AG09309 (cell line): Measurements from ENCODE around the gene TSPAN18.

Source experiments
- DNase-seq: peaks from one replicate; pipeline ENCODE4 v3.0.0-alpha.2; 2010; ENCODE audit warnings: low read depth
- H3K4me3 ChIP-seq: 2 replicates; pipeline ENCODE4 v1.5.1; 2011; ENCODE audit warnings: mild to moderate bottlenecking, low read depth, low read length, moderate library complexity; ENCODE audit not compliant: control insufficient read depth
- TF ChIP-seq, protein P1 (sequence below): IDR thresholded peaks from 2 replicates; pipeline ENCODE4 v1.5.1; 2011; ENCODE audit warnings: mild to moderate bottlenecking, low read depth, low read length, inconsistent platforms; ENCODE audit not compliant: insufficient read depth, control insufficient read depth; ENCODE audit errors: missing control alignments

Gene TSPAN18

DNA sequence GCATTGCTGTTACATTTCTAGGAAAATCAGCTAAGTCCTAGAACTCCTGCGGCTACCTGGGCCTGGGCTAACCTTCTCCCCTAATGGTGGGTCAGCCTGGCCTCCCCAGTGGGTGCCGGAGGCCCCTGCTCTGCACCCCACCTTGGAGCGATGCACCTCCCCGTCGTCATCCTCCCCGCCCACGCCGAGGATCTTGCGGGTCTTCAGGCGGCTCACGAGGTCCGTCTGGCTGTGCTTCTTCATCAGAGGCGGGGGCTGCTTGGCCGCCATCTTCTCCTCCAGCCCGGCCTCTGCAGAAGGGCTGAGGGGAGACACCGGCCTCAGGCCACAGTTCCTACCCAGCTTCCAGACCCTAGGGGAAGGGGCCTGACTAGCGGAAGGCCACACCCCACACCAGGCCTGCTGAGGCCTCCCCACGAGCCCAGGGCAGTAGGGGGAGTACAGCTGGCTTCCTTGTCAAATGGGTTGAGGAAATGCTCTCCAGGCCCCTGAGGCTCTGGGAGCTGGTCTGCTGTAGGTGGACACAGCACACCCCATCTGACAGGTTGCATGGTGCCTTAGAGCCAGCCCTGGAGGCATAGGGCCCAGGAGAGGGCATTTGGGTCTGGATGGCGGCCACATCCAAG lies 211.4 kb downstream of the TSPAN18 start:
- TF ChIP-seq, protein P1, sequence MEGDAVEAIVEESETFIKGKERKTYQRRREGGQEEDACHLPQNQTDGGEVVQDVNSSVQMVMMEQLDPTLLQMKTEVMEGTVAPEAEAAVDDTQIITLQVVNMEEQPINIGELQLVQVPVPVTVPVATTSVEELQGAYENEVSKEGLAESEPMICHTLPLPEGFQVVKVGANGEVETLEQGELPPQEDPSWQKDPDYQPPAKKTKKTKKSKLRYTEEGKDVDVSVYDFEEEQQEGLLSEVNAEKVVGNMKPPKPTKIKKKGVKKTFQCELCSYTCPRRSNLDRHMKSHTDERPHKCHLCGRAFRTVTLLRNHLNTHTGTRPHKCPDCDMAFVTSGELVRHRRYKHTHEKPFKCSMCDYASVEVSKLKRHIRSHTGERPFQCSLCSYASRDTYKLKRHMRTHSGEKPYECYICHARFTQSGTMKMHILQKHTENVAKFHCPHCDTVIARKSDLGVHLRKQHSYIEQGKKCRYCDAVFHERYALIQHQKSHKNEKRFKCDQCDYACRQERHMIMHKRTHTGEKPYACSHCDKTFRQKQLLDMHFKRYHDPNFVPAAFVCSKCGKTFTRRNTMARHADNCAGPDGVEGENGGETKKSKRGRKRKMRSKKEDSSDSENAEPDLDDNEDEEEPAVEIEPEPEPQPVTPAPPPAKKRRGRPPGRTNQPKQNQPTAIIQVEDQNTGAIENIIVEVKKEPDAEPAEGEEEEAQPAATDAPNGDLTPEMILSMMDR: no peak
- H3K4me3 ChIP-seq: no peak overlapping the region
- DNase-seq: no peak

DNA sequence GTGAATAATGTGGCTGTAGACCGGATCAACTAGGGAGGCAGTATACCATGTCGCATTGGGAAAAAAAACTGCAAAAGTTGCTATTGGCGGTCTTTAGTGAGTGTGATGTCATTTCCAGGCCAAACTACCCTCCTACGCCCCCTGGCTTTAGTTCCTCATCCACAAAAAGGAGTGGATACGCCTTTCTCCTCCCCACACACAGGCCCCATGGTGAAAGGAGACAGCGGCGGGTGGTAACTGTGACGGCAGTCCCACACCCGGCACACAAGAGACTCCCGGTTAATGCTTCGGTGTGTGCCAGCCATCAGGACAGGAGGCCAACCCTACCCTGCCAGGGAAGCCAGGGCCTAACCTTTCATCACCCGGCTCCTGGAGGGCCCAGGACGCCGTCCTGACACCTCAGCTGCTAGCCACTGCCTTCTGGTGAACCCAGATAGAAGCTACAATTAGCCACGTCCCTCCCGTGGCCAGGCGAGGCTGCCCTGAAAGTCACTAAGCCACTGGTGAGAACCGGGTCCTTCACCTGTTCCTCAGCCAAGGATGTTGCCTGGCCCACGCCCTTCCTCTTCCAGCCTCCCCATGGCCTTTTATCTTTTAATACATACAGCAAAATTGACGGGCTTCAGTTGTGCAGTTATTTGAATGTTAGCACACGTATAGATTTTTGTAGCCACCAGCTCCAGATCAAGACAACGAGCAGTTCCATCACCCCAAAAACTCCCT lies 213.1 kb downstream of the TSPAN18 start:
- DNase-seq: no peak

DNA sequence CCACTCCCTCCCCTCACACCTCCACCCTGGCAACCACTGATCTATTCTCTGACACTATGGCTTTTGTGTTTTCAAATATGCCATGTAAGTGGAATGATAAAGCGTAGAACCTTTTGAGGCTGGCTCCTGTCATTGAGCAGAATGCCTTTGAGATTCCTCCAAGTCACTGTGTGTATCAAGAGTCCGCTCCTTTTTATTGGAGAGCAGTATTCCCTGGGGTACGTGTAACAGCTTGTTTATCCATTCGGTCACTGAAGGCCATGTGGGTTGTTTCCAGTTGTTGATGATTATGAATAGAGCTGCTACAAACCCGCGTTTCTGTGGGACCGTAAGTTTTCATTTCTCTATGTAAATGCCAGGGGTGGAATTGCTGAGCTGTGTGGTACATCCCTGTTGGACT lies 213.6 kb downstream of the TSPAN18 start:
- H3K4me3 ChIP-seq: no peak overlapping the region
- TF ChIP-seq, protein P1: no peak
- no peak for DNase-seq

More for the DNA sequence above, 213.1 kb downstream of the TSPAN18 start:
- H3K4me3 ChIP-seq: no peak overlapping the region
- TF ChIP-seq, protein P1: no peak

DNA sequence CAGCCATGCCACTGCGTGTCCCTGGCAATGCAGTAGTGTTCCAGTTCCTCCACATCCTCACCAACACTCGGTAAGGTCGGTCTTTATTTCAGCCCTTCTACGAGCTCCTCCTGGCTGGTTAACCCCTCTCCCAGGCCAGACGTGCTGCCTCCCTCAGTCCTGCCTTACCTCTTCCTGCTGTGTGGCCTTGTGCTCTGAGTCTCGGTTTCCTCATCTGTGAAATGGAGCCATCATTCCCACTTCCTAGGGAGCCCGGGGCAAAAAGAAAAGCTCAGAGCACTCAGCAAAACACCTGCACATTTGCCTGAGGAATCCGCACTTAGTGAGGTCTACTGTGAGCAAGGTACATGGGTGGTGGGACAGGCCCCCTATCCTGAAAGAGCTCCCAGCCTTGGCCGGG lies 214.1 kb downstream of the TSPAN18 start:
- no peak overlapping the region for H3K4me3 ChIP-seq
- TF ChIP-seq, protein P1: no peak

DNA sequence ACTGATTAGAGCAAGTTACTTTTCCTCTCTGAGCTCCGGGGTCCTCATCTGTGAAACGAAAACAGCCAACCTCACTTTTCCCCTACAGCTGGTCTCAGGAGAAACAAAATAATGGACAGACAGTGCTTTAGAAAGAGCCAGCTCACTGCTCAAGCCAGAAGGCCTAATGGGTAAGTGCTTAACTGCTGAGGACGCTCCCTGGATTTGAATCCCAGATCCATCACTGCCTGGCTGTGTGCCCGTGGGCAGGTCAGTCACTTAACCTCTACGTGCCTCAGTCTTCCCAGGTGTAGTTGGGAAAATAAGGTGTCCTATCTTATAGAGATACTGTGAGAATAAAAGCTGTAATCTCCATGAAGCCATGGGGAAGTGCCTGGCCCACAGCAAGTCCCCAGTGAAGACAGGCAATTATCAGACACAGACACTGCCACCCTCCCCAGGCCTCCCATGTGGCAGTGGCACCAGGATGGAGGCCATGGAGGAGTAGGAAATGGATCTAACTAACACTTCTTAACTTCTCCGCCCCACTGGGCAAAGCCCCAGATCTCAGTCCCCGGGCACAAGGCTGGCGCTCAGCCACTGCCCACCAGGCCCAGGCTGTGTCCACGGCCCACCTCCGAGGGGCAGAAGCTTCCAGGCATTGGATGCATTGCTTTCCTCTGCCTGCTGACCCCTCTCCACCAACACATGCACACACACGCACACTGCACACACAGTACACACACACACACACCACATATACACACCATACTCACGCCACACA lies 214.7 kb downstream of the TSPAN18 start:
- DNase-seq: no peak
- TF ChIP-seq, protein P1: no peak
- no peak overlapping the region for H3K4me3 ChIP-seq

More for the DNA sequence above, 214.1 kb downstream of the TSPAN18 start:
- no peak for DNase-seq

DNA sequence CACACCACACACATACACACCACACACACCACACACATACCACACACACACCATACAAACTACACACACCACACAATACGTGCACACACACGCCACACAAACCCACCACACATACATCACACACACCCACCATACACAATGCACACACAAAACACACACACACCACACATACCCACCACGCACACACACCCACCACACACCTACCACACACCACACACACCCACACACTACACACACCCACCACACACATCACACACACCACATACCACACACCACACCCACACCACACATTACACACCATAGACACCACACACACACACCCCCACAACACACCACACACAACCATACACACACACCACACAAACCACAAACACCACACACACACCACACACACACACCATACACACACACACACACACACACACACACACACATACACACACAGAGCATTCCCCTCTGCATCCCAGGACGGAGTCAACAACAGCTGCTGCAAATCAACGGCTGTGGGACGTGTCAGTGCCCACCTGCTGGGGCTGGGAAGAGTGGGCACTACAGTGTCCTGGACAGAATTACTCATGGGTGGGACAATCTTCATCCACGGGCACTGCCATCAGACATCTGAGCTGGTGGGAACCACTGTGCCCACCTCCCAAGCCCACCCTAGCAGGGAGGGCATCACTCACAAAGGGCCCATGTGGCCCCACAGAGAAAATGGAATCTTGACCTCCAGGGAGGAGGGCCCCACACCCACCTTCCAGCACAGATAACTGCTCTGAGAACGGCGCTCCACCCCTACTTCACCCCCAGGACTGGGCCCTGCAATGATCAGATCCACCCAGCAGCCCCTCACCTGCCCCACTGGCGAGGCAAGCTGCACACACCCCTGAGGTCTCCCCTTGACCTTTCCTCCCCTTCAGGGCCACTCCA lies 215.5 kb downstream of the TSPAN18 start:
- no peak overlapping the region for H3K4me3 ChIP-seq
- DNase-seq: no peak
- TF ChIP-seq, protein P1: no peak
